Measurements from ENCODE around the gene FRAS1. TPM values are rescaled to one million over a fixed set of nuclear protein-coding genes. Genes with fewer than 3 reads are reported as not detected.

FRAS1 gene
- total and polyA plus RNA-seq, 8 donors: 15.3 to 48.9 (median 40.4) TPM

GRCh38 chr4:78345237-78345636, 288.1 kb downstream of the FRAS1 start:
- TF ChIP-seq, protein P1, sequence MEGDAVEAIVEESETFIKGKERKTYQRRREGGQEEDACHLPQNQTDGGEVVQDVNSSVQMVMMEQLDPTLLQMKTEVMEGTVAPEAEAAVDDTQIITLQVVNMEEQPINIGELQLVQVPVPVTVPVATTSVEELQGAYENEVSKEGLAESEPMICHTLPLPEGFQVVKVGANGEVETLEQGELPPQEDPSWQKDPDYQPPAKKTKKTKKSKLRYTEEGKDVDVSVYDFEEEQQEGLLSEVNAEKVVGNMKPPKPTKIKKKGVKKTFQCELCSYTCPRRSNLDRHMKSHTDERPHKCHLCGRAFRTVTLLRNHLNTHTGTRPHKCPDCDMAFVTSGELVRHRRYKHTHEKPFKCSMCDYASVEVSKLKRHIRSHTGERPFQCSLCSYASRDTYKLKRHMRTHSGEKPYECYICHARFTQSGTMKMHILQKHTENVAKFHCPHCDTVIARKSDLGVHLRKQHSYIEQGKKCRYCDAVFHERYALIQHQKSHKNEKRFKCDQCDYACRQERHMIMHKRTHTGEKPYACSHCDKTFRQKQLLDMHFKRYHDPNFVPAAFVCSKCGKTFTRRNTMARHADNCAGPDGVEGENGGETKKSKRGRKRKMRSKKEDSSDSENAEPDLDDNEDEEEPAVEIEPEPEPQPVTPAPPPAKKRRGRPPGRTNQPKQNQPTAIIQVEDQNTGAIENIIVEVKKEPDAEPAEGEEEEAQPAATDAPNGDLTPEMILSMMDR (IDR thresholded peaks at IDR 0.05): no peak
- DNase-seq (no peak), ATAC-seq (no peak)
- H3K4me1 ChIP-seq: no peaks in the 10 kb centered on the region
- no peaks in the 10 kb centered on the region for H3K27me3 ChIP-seq
- no peak overlapping the region for H3K27ac ChIP-seq
- H3K9me3 ChIP-seq: no peaks in the 10 kb centered on the region
- no peaks in the 10 kb centered on the region for H3K36me3 ChIP-seq
- intact Hi-C loops (cut with DNase I): no loop called here
- H3K4me3 ChIP-seq: no peak overlapping the region

- no peaks in the 10 kb centered on the region for H3K4me1 ChIP-seq
- intact Hi-C loops (cut with DNase I): no loop called here
- TF ChIP-seq, protein P1 (IDR thresholded peaks at IDR 0.05): no peak
Observed at GRCh38 chr4:78346222-78346621, 289.1 kb downstream of the FRAS1 start.

GRCh38 chr4:78347527-78347926, 290.4 kb downstream of the FRAS1 start:
- intact Hi-C loops (cut with DNase I): no loop called here
- Histone ChIP-seq H3K27me3 (no peaks in the 10 kb centered on the region), H3K27ac (no peak overlapping the region), H3K36me3 (no peaks in the 10 kb centered on the region), H3K9me3 (no peaks in the 10 kb centered on the region), H3K4me1 (no peaks in the 10 kb centered on the region), H3K4me3 (no peak overlapping the region)
- ATAC-seq (no peak), DNase-seq (no peak)
- TF ChIP-seq, protein P1 (IDR thresholded peaks at IDR 0.05): no peak

More at GRCh38 chr4:78346222-78346621, 289.1 kb downstream of the FRAS1 start:
- no peaks in the 10 kb centered on the region for H3K27me3 ChIP-seq
- H3K9me3 ChIP-seq: no peaks in the 10 kb centered on the region
- no peaks in the 10 kb centered on the region for H3K36me3 ChIP-seq
- H3K4me3 ChIP-seq: no peak overlapping the region
- no peak for DNase-seq
- no peak overlapping the region for H3K27ac ChIP-seq
- no peak for ATAC-seq

DNA sequence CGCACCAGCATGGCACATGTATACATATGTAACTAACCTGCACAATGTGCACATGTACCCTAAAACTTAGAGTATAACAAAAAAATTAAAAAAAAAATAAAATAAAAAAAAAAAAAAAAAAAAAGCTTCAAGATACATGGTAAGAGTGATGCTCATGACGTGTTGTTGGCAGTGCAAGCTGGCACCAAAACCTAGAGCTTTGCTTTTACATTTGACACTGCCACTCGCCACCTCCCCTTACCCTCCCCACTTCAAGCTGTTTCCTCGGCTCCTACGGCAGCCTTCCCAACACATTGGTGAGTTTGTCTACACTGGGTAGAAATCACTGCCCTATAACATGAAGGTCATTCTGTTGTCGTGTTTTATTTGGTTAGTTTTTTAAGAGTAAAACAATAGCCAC, 296.8 kb downstream of the FRAS1 start:
- no peak overlapping the region for H3K27ac ChIP-seq
- H3K9me3 ChIP-seq: no peaks in the 10 kb centered on the region
- ATAC-seq: no peak
- no peaks in the 10 kb centered on the region for H3K4me1 ChIP-seq
- H3K4me3 ChIP-seq: no peak overlapping the region
- TF ChIP-seq, protein P1 (IDR thresholded peaks at IDR 0.05): no peak
- no peak for DNase-seq
- intact Hi-C loops (cut with DNase I): no loop called here
- no peaks in the 10 kb centered on the region for H3K27me3 ChIP-seq
- no peaks in the 10 kb centered on the region for H3K36me3 ChIP-seq

GRCh38 chr4:78354782-78355181, 297.7 kb downstream of the FRAS1 start:
- Histone ChIP-seq H3K4me3 (no peak overlapping the region), H3K27ac (no peak overlapping the region), H3K27me3 (no peaks in the 10 kb centered on the region), H3K4me1 (no peaks in the 10 kb centered on the region), H3K9me3 (no peaks in the 10 kb centered on the region), H3K36me3 (no peaks in the 10 kb centered on the region)
- DNase-seq (no peak), ATAC-seq (no peak)
- intact Hi-C loops (cut with DNase I): no loop called here
- TF ChIP-seq, protein P1 (IDR thresholded peaks at IDR 0.05): no peak
